ENCODE measurements around the gene PLCD4. TPM values are rescaled to one million over a fixed set of nuclear protein-coding genes. Genes with fewer than 3 reads are reported as not detected.

The PLCD4 gene
- polyA plus RNA-seq, 1 of the 3 experiments (the other 2 are of a cell fraction) = 8.5 TPM

GRCh38 chr2:218583983-218584850 is 23.5 kb upstream of the PLCD4 start:
- H2AFZ ChIP-seq (ENCODE audit: low read depth) = no peak overlapping the region
- no peak overlapping the region for H3K9ac ChIP-seq
- peaks cover 9% of the 10 kb centered on the region; the same call in 1 of the 2 replicates for H4K20me1 ChIP-seq (ENCODE audit: insufficient read depth)
- peaks cover 0 to 6% of the 10 kb centered on the region in 2 experiments; a peak in 1 of 4 replicates for H3K4me1 ChIP-seq (ENCODE audit: control insufficient read depth in 1 of 2, insufficient read depth in 2 of 2, low read depth in 1 of 2, low read length in 1 of 2)
- H3K4me2 ChIP-seq = no peak overlapping the region
- CTCF ChIA-PET = no interaction called here
- H3K27me3 ChIP-seq (ENCODE audit: insufficient read depth) = no peaks in the 10 kb centered on the region
- no peak overlapping the region for H3K27ac ChIP-seq (ENCODE audit: low read depth in 2 of 2, low read length in 1 of 2)
- no peak overlapping the region for H3K4me3 ChIP-seq (ENCODE audit: low read depth in 2 of 2, low read length in 1 of 2)
- POLR2A ChIA-PET = no interaction called here
- H3K79me2 ChIP-seq (ENCODE audit: insufficient read depth) = peaks cover 64% of the 10 kb centered on the region
- peaks cover 28% of the 10 kb centered on the region for H3F3A ChIP-seq (replicated peaks; ENCODE audit: insufficient read depth)
- no peak for DNase-seq
- H3K36me3 ChIP-seq (replicated peaks in 1 of 2; ENCODE audit: control insufficient read depth in 1 of 2, insufficient read depth in 2 of 2, low read length in 1 of 2) = peaks cover 50 to 74% of the 10 kb centered on the region in 2 experiments
- TF ChIP-seq CTCF (IDR thresholded peaks at IDR 0.05) = peak; percentile 32
- TF ChIP-seq RAD21 (IDR thresholded peaks at IDR 0.05; ENCODE audit: low read length) = peak; percentile 39
- TF ChIP-seq SMC3 (IDR thresholded peaks at IDR 0.05; ENCODE audit: low read depth, low read length) = peak; percentile 32; the same call in 1 of the 2 replicates
- no peak for TF ChIP-seq USF1 (IDR thresholded peaks at IDR 0.05; ENCODE audit: borderline replicate concordance, low read depth)
- TF ChIP-seq RCOR1 (IDR thresholded peaks at IDR 0.05; ENCODE audit: low read length) = no peak
- no peaks in the 10 kb centered on the region for H3K9me3 ChIP-seq
- WGBS (ENCODE audit: low lambda C conversion rate) = 96% methylated on average over 6 of the region's 6 CpGs
- H3K9me2 ChIP-seq = no peaks in the 10 kb centered on the region

- POLR2A ChIA-PET = no interaction called here
- 87% methylated on average over 1 of the region's 1 CpG for WGBS (ENCODE audit: low lambda C conversion rate)
- TF ChIP-seq FOXM1 (IDR thresholded peaks at IDR 0.05; ENCODE audit: low read depth) (no peak), JUND (IDR thresholded peaks at IDR 0.05) (no peak), IRF3 (IDR thresholded peaks at IDR 0.05; ENCODE audit: low read depth, low read length) (no peak), MEF2A (IDR thresholded peaks at IDR 0.05; ENCODE audit: borderline replicate concordance, low read depth) (no peak), SIN3A (IDR thresholded peaks at IDR 0.05; ENCODE audit: borderline replicate concordance, low read depth, low read length) (no peak), GABPA (IDR thresholded peaks at IDR 0.05; ENCODE audit: low read depth) (no peak), ZBTB33 (IDR thresholded peaks at IDR 0.05; ENCODE audit: borderline replicate concordance, low read depth) (no peak), MXI1 (IDR thresholded peaks at IDR 0.05; ENCODE audit: low read depth, low read length) (no peak), MAX (IDR thresholded peaks at IDR 0.05; ENCODE audit: low read depth) (no peak), CTCF (IDR thresholded peaks at IDR 0.05) (no peak), ELF1 (IDR thresholded peaks at IDR 0.05) (no peak), POLR2AphosphoS5 (IDR thresholded peaks at IDR 0.05; ENCODE audit: low read depth, low read length) (no peak), TEAD4 (IDR thresholded peaks at IDR 0.05; ENCODE audit: borderline replicate concordance, insufficient read depth) (no peak), EZH2phosphoT487 (IDR thresholded peaks at IDR 0.05; ENCODE audit: borderline replicate concordance, low read depth) (no peak)
Measured at GRCh38 chr2:218585541-218585940, 22.2 kb upstream of the PLCD4 start.

More at GRCh38 chr2:218585541-218585940, 22.2 kb upstream of the PLCD4 start:
- peaks cover 51% of the 10 kb centered on the region for H3K79me2 ChIP-seq (ENCODE audit: insufficient read depth)
- no peaks in the 10 kb centered on the region for H3K9me3 ChIP-seq
- H3K36me3 ChIP-seq (replicated peaks in 1 of 2; ENCODE audit: control insufficient read depth in 1 of 2, insufficient read depth in 2 of 2, low read length in 1 of 2) = peaks cover 55 to 82% of the 10 kb centered on the region in 2 experiments
- no peak overlapping the region for H3K4me2 ChIP-seq
- no peaks in the 10 kb centered on the region for H3K9me2 ChIP-seq
- H3K4me1 ChIP-seq (ENCODE audit: control insufficient read depth in 1 of 2, insufficient read depth in 2 of 2, low read depth in 1 of 2, low read length in 1 of 2) = peaks cover 0 to 6% of the 10 kb centered on the region in 2 experiments; a peak in 1 of 4 replicates
- H4K20me1 ChIP-seq (ENCODE audit: insufficient read depth) = peaks cover 8% of the 10 kb centered on the region; the same call in 1 of the 2 replicates
- no peak overlapping the region for H3K27ac ChIP-seq (ENCODE audit: low read depth in 2 of 2, low read length in 1 of 2)
- H3K9ac ChIP-seq = no peak overlapping the region
- no peak overlapping the region for H3K4me3 ChIP-seq (ENCODE audit: low read depth in 2 of 2, low read length in 1 of 2)
- CTCF ChIA-PET = interaction anchor here (1.0 kb wide), 1 partner anchor 262 kb away, joined by 3 read pairs; no protein-coding TSS in a partner anchor
- H3F3A ChIP-seq (replicated peaks; ENCODE audit: insufficient read depth) = peaks cover 27% of the 10 kb centered on the region
- no peak for DNase-seq
- H3K27me3 ChIP-seq (ENCODE audit: insufficient read depth) = no peaks in the 10 kb centered on the region
- H2AFZ ChIP-seq (ENCODE audit: low read depth) = no peak overlapping the region

All from SK-N-SH (cell line).